HEK293 (cell line): Measurements from ENCODE around the gene SYNDIG1.

Source experiments
- CTCF ChIA-PET: fragments of 350-600 bp; formaldehyde crosslinking; extraction: SDS; loops from one replicate; lab custom pipeline; 2021; ENCODE audit warnings: antibody characterized with exemption; lab: Yijun Ruan, JAX
- POLR2A ChIA-PET: fragments of 300-600 bp; formaldehyde crosslinking; extraction: SDS; loops from one replicate; lab custom pipeline; 2020; ENCODE audit warnings: antibody characterized with exemption, inconsistent platforms; lab: Yijun Ruan, JAX
- H3K27ac ChIP-seq: fragments of 200-500 bp; sonication (Bioruptor generic); 2 replicates; pipeline ENCODE4 v1.5.1; 2014; ENCODE audit warnings: low read depth, low read length, control low read depth, inconsistent platforms; ENCODE audit errors: extremely low read depth
- H3K36me3 ChIP-seq, 2 experiments: fragments of 200-500 bp in 1 of 2; sonication (Bioruptor generic) in 1 of 2; 1 replicate in 1 of 2; 2 replicates in 1 of 2; pipeline ENCODE4 v1.5.1; 2014 to 2017; ENCODE audit warnings: inconsistent platforms in 2 of 2, low read length in 2 of 2; ENCODE audit not compliant: control insufficient read depth in 2 of 2, insufficient read depth in 1 of 2
- H3K4me1 ChIP-seq: fragments of 200-500 bp; sonication (Bioruptor generic); 2 replicates; pipeline ENCODE4 v1.5.1; 2014; ENCODE audit warnings: mild to moderate bottlenecking, low read length, inconsistent platforms; ENCODE audit not compliant: control insufficient read depth, insufficient read depth
- H3K4me3 ChIP-seq: 2 replicates; pipeline ENCODE4 v1.5.1; 2011; ENCODE audit warnings: low read depth, mild to moderate bottlenecking, control low read depth, low read length, moderate library complexity
- H3K9me3 ChIP-seq: fragments of 200-500 bp; sonication (Bioruptor generic); 2 replicates; pipeline ENCODE4 v1.5.1; 2014; ENCODE audit warnings: low read depth, low read length, inconsistent platforms; ENCODE audit not compliant: control insufficient read depth, insufficient read depth
- HIC1 ChIP-seq: fragments of 450-650 bp; formaldehyde crosslinking; IDR thresholded peaks from 2 replicates; pipeline ENCODE4 v1.5.1; 2016; ENCODE audit warnings: missing biosample characterization, missing genetic modification characterization
- HOXC10 ChIP-seq: sonication (generic); formaldehyde crosslinking; IDR thresholded peaks from 2 replicates; pipeline ENCODE4 v1.8.1; 2023; ENCODE audit warnings: mild to moderate bottlenecking, missing genetic modification reagents
- ZFP37 ChIP-seq: fragments of 450-650 bp; formaldehyde crosslinking; IDR thresholded peaks from 2 replicates; pipeline ENCODE4 v1.5.1; 2016; ENCODE audit warnings: missing biosample characterization, missing genetic modification characterization
- ZIC2 ChIP-seq: fragments of 450-650 bp; formaldehyde crosslinking; IDR thresholded peaks from 2 replicates; pipeline ENCODE4 v1.5.1; 2016; ENCODE audit warnings: missing biosample characterization, missing genetic modification characterization
- ZNF10 ChIP-seq: fragments of 450-650 bp; formaldehyde crosslinking; IDR thresholded peaks from 2 replicates; pipeline ENCODE4 v1.5.1; 2017; ENCODE audit warnings: missing biosample characterization, missing genetic modification characterization
- ZNF211 ChIP-seq: fragments of 450-650 bp; formaldehyde crosslinking; IDR thresholded peaks from 2 replicates; pipeline ENCODE4 v1.5.1; 2016; ENCODE audit warnings: low read depth, missing biosample characterization, missing genetic modification characterization
- ZNF302 ChIP-seq: fragments of 450-650 bp; formaldehyde crosslinking; IDR thresholded peaks from 2 replicates; pipeline ENCODE4 v1.5.1; 2016; ENCODE audit warnings: missing biosample characterization, missing genetic modification characterization, low read depth
- ZNF560 ChIP-seq: fragments of 450-650 bp; formaldehyde crosslinking; IDR thresholded peaks from 2 replicates; pipeline ENCODE4 v1.5.1; 2017; ENCODE audit warnings: missing biosample characterization, missing genetic modification characterization, borderline replicate concordance
- ZNF585B ChIP-seq: fragments of 450-650 bp; formaldehyde crosslinking; IDR thresholded peaks from 2 replicates; pipeline ENCODE4 v1.5.1; 2016; ENCODE audit warnings: missing biosample characterization, missing genetic modification characterization
- ZNF621 ChIP-seq: fragments of 450-650 bp; formaldehyde crosslinking; IDR thresholded peaks from 2 replicates; pipeline ENCODE4 v1.5.1; 2017; ENCODE audit warnings: missing biosample characterization, missing genetic modification characterization
- ZNF629 ChIP-seq: fragments of 450-650 bp; formaldehyde crosslinking; IDR thresholded peaks from 2 replicates; pipeline ENCODE4 v1.5.1; 2017; ENCODE audit warnings: missing biosample characterization, missing genetic modification characterization
- ZNF670 ChIP-seq: fragments of 450-650 bp; formaldehyde crosslinking; IDR thresholded peaks from 2 replicates; pipeline ENCODE4 v1.5.1; 2016; ENCODE audit warnings: missing biosample characterization, missing genetic modification characterization, low read depth
- ZNF776 ChIP-seq: fragments of 450-650 bp; formaldehyde crosslinking; IDR thresholded peaks from 2 replicates; pipeline ENCODE4 v1.5.0; 2017; ENCODE audit warnings: missing biosample characterization, missing genetic modification characterization, borderline replicate concordance
- ZSCAN23 ChIP-seq: fragments of 450-650 bp; formaldehyde crosslinking; IDR thresholded peaks from 2 replicates; pipeline ENCODE4 v1.5.1; 2016; ENCODE audit warnings: missing biosample characterization, missing genetic modification characterization
- ZSCAN4 ChIP-seq: fragments of 450-650 bp; formaldehyde crosslinking; IDR thresholded peaks from 2 replicates; pipeline ENCODE4 v1.5.1; 2017; ENCODE audit warnings: missing biosample characterization, missing genetic modification characterization
- TF ChIP-seq, protein P1 (sequence below): fragments of 450-650 bp; formaldehyde crosslinking; IDR thresholded peaks from 2 replicates; pipeline ENCODE4 v1.5.1; 2016; ENCODE audit warnings: missing biosample characterization, missing genetic modification characterization

Gene SYNDIG1

DNA sequence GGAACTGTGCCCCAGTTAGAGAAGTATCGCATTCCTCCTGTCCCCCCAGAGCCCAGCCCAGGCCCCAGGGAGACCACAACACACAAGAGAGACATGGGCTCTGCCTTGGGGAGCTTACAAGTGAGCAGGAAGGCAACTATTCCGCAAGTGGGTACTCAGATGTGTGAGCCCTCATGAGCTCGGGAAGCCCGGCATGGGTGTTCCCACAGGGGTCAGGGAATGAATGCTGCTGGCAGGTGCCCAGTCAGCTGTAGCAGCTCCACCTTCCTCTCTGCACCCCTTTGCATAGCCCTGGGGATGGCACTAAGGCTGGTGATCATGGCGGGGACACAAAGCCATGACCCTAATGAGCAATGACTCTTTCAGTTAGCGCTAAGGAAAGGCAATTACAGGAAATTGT is 194.1 kb downstream of the SYNDIG1 start (continued):
- no peak for TF ChIP-seq ZSCAN23 (tag by site-specific recombination)

- ChIA-PET CTCF (interaction anchor here (0.6 kb wide), 1 partner anchor 940 kb away, joined by 3 read pairs; no protein-coding TSS in a partner anchor), POLR2A (no interaction called here)
- H3K4me3 ChIP-seq = no peak overlapping the region
- no peak overlapping the region for H3K27ac ChIP-seq
- H3K36me3 ChIP-seq = no peaks in the 10 kb centered on the region
- H3K9me3 ChIP-seq = no peaks in the 10 kb centered on the region
- TF ChIP-seq ZIC2 (no peak), ZNF211 (no peak)
- no peaks in the 10 kb centered on the region for H3K4me1 ChIP-seq
These were observed 195.0 kb downstream of the SYNDIG1 start for GRCh38 chr20:24664266-24664986.

DNA sequence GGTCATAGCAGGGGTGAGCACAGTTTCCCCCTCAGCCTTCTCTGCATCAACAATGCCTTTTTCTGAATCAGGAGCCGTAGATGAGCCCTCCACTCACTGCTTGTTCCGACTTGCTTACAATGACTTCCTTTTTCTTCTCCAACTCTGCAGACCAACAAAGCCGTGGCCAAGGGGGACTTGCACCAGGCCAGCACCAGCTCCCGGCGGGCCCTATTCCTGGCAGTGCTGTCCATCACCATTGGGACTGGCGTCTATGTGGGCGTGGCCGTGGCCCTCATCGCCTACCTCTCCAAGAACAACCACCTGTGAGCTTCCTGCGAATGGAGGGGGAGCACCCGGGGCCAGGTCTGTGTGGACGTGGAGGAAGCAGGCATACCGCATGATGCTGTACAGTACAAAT is 195.8 kb downstream of the SYNDIG1 start:
- CTCF ChIA-PET = no interaction called here

GRCh38 chr20:24665741-24666191 is 196.3 kb downstream of the SYNDIG1 start:
- H3K27ac ChIP-seq = no peak overlapping the region
- H3K36me3 ChIP-seq = no peaks in the 10 kb centered on the region
- H3K4me1 ChIP-seq = no peaks in the 10 kb centered on the region
- no peak overlapping the region for H3K4me3 ChIP-seq
- CTCF ChIA-PET = no interaction called here
- no peaks in the 10 kb centered on the region for H3K9me3 ChIP-seq
- TF ChIP-seq ZNF10 = no peak
- no peak for TF ChIP-seq ZNF585B (tag by site-specific recombination)
- no peak for TF ChIP-seq ZNF560 (tag by site-specific recombination)
- no peak for TF ChIP-seq ZFP37 (tag by site-specific recombination)
- TF ChIP-seq, protein P1, sequence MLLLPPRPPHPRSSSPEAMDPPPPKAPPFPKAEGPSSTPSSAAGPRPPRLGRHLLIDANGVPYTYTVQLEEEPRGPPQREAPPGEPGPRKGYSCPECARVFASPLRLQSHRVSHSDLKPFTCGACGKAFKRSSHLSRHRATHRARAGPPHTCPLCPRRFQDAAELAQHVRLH (tag by site-specific recombination) = no peak
- TF ChIP-seq HIC1 (tag by site-specific recombination) = no peak
- TF ChIP-seq, all 188 proteins: peak for 0
- POLR2A ChIA-PET = no interaction called here

More for the DNA sequence above, 195.8 kb downstream of the SYNDIG1 start:
- no peaks in the 10 kb centered on the region for H3K9me3 ChIP-seq
- no peak overlapping the region for H3K27ac ChIP-seq
- TF ChIP-seq ZNF670 (no peak), ZNF621 (no peak), ZNF629 (tag by site-specific recombination) (no peak), HOXC10 (CRISPR knock-in tag) (no peak), ZNF776 (tag by site-specific recombination) (no peak), ZSCAN4 (tag by site-specific recombination) (no peak), ZNF302 (no peak)
- no peak overlapping the region for H3K4me3 ChIP-seq
- no peaks in the 10 kb centered on the region for H3K4me1 ChIP-seq
- POLR2A ChIA-PET = no interaction called here
- H3K36me3 ChIP-seq = no peaks in the 10 kb centered on the region
